Measurements from ENCODE around the gene SF3A2. TPM values are rescaled to one million over a fixed set of nuclear protein-coding genes. Genes with fewer than 3 reads are reported as not detected.

Gene SF3A2
- polyA plus RNA-seq, 3 donors from 2014 or later = 6.2 to 40.9 (median 11.1) TPM

GRCh38 chr19:2243274-2244124 is 6.9 kb downstream of the SF3A2 start:
- Mint-ChIP-seq H3K4me1 (peaks cover 42% of the 10 kb centered on the region in 2 donors), H3K36me3 (peaks cover 0 to 16% (median 10%) of the 10 kb centered on the region in 3 donors), H3K9me3 (no peaks in the 10 kb centered on the region), H3K4me3 (no peak overlapping the region), H3K27me3 (ENCODE audit: low read depth in 3 of 3) (peaks cover 0 to 9% (median 2%) of the 10 kb centered on the region in 3 donors), H3K27ac (no peak overlapping the region)
- DNase-seq = no peak

GRCh38 chr19:2244125-2244411 is 7.4 kb downstream of the SF3A2 start:
- DNase-seq = no peak
- Mint-ChIP-seq H3K4me3 (no peak overlapping the region), H3K27ac (peak overlapping the region in 1 of 6 donors; percentile 17), H3K27me3 (ENCODE audit: low read depth in 3 of 3) (peaks cover 0 to 9% (median 2%) of the 10 kb centered on the region in 3 donors), H3K9me3 (no peaks in the 10 kb centered on the region), H3K36me3 (peaks cover 0 to 16% (median 10%) of the 10 kb centered on the region in 3 donors), H3K4me1 (peaks cover 36% of the 10 kb centered on the region in 2 donors)

GRCh38 chr19:2244486-2244885 is 7.9 kb downstream of the SF3A2 start:
- H3K27me3 Mint-ChIP-seq (ENCODE audit: low read depth in 3 of 3) = peaks cover 2 to 7% (median 2%) of the 10 kb centered on the region in 3 donors
- peaks cover 0 to 16% (median 10%) of the 10 kb centered on the region in 3 donors for H3K36me3 Mint-ChIP-seq
- H3K4me3 Mint-ChIP-seq = no peak overlapping the region
- DNase-seq = no peak
- H3K27ac Mint-ChIP-seq = no peak overlapping the region
- peaks cover 32% of the 10 kb centered on the region in 2 donors for H3K4me1 Mint-ChIP-seq
- H3K9me3 Mint-ChIP-seq = no peaks in the 10 kb centered on the region

GRCh38 chr19:2245273-2245672 is 8.6 kb downstream of the SF3A2 start:
- Mint-ChIP-seq H3K4me1 (peaks cover 24 to 27% of the 10 kb centered on the region in 2 donors), H3K27ac (no peak overlapping the region), H3K27me3 (ENCODE audit: low read depth in 3 of 3) (peaks cover 2 to 4% (median 4%) of the 10 kb centered on the region in 3 donors), H3K9me3 (no peaks in the 10 kb centered on the region), H3K4me3 (no peak overlapping the region), H3K36me3 (peaks cover 0 to 16% (median 6%) of the 10 kb centered on the region in 3 donors)
- DNase-seq = no peak

GRCh38 chr19:2246014-2246620 is 9.5 kb downstream of the SF3A2 start:
- Mint-ChIP-seq H3K4me3 (no peak overlapping the region), H3K27ac (no peak overlapping the region), H3K27me3 (ENCODE audit: low read depth in 3 of 3) (peaks cover 2 to 4% (median 3%) of the 10 kb centered on the region in 3 donors), H3K36me3 (peaks cover 0 to 16% (median 6%) of the 10 kb centered on the region in 3 donors), H3K4me1 (peaks cover 16 to 18% of the 10 kb centered on the region in 2 donors), H3K9me3 (no peaks in the 10 kb centered on the region)
- DNase-seq = no peak

- Mint-ChIP-seq H3K9me3 (no peaks in the 10 kb centered on the region), H3K4me3 (no peak overlapping the region), H3K27me3 (ENCODE audit: low read depth in 3 of 3) (peaks cover 2 to 6% (median 4%) of the 10 kb centered on the region in 3 donors), H3K4me1 (peaks cover 9 to 11% of the 10 kb centered on the region in 2 donors), H3K27ac (no peak overlapping the region), H3K36me3 (peaks cover 0 to 16% (median 6%) of the 10 kb centered on the region in 3 donors)
- no peak for DNase-seq
Measured at GRCh38 chr19:2246801-2247361, 10.3 kb downstream of the SF3A2 start.

GRCh38 chr19:2247433-2248101 is 10.9 kb downstream of the SF3A2 start:
- Mint-ChIP-seq H3K36me3 (peaks cover 0 to 14% (median 6%) of the 10 kb centered on the region in 3 donors), H3K27ac (no peak overlapping the region), H3K27me3 (ENCODE audit: low read depth in 3 of 3) (peaks cover 2 to 11% (median 4%) of the 10 kb centered on the region in 3 donors), H3K4me1 (peaks cover 4 to 7% of the 10 kb centered on the region in 2 donors), H3K9me3 (no peaks in the 10 kb centered on the region), H3K4me3 (no peak overlapping the region)
- DNase-seq = no peak

- Mint-ChIP-seq H3K36me3 (peaks cover 0 to 12% (median 6%) of the 10 kb centered on the region in 3 donors), H3K27me3 (ENCODE audit: low read depth in 3 of 3) (peaks cover 4 to 17% (median 4%) of the 10 kb centered on the region in 3 donors), H3K4me3 (no peak overlapping the region)
Measured at GRCh38 chr19:2248136-2249009, 11.7 kb downstream of the SF3A2 start.

GRCh38 chr19:2249010-2249866 is 12.6 kb downstream of the SF3A2 start, which contains the start of gene AMH:
TSS of gene AMH (plus strand) at chr19:2249323. CDS start at chr19:2249333, 10 bp downstream.
- no peak for DNase-seq
- Mint-ChIP-seq H3K4me1 (peaks cover 0 to 8% of the 10 kb centered on the region in 2 donors), H3K4me3 (no peak within 1 kb of the TSS), H3K27me3 (ENCODE audit: low read depth in 3 of 3) (peaks cover 4 to 16% (median 4%) of the 10 kb centered on the region in 3 donors), H3K36me3 (peaks cover 0 to 12% (median 6%) of the 10 kb centered on the region in 3 donors), H3K27ac (no peak within 1 kb of the TSS), H3K9me3 (no peaks in the 10 kb centered on the region)

More at GRCh38 chr19:2248136-2249009, 11.7 kb downstream of the SF3A2 start:
- peaks cover 0 to 6% of the 10 kb centered on the region in 2 donors for H3K4me1 Mint-ChIP-seq
- no peaks in the 10 kb centered on the region for H3K9me3 Mint-ChIP-seq
- DNase-seq = no peak
- no peak overlapping the region for H3K27ac Mint-ChIP-seq

- H3K9me3 Mint-ChIP-seq = no peaks in the 10 kb centered on the region
- H3K4me3 Mint-ChIP-seq = no peak overlapping the region
Measured at GRCh38 chr19:2249880-2250765, 13.5 kb downstream of the SF3A2 start.

GRCh38 chr19:2250766-2251105 is 14.1 kb downstream of the SF3A2 start:
- H3K27me3 Mint-ChIP-seq (ENCODE audit: low read depth in 3 of 3) = peaks cover 2 to 16% (median 4%) of the 10 kb centered on the region in 3 donors
- H3K4me1 Mint-ChIP-seq = peaks cover 0 to 8% of the 10 kb centered on the region in 2 donors
- no peaks in the 10 kb centered on the region for H3K9me3 Mint-ChIP-seq
- no peak for DNase-seq
- H3K4me3 Mint-ChIP-seq = no peak overlapping the region
- H3K36me3 Mint-ChIP-seq = peaks cover 0 to 3% (median 3%) of the 10 kb centered on the region in 3 donors
- H3K27ac Mint-ChIP-seq = no peak overlapping the region

More at GRCh38 chr19:2249880-2250765, 13.5 kb downstream of the SF3A2 start:
- Mint-ChIP-seq H3K27ac (no peak overlapping the region), H3K36me3 (peaks cover 0 to 7% (median 6%) of the 10 kb centered on the region in 3 donors), H3K4me1 (peaks cover 0 to 8% of the 10 kb centered on the region in 2 donors), H3K27me3 (ENCODE audit: low read depth in 3 of 3) (peaks cover 2 to 16% (median 4%) of the 10 kb centered on the region in 3 donors)
- no peak for DNase-seq

Data from immature natural killer cell (primary cell).